NOMO-1 treated with DMSO at 0.1 percent for 48 hours (cell line): ENCODE data around the gene PURA.
"Not testable (repeated sequence)": the region's sequence is repeated elsewhere in the genome, so short reads cannot be mapped to it uniquely, and the experiment has no call there.

Experiments
- DNase-seq: peaks from one replicate; lab custom pipeline; 2025; ENCODE audit not compliant: unreplicated experiment; lab: John Stamatoyannopoulos, UW

The PURA gene

GRCh38 chr5:140134277-140134935 is 20.5 kb downstream of the PURA start:
- DNase-seq = no peak

GRCh38 chr5:140135127-140135526 is 21.2 kb downstream of the PURA start:
- DNase-seq = no peak

GRCh38 chr5:140136624-140137023 is 22.7 kb downstream of the PURA start:
- DNase-seq = no peak

- no peak for DNase-seq
Observed at GRCh38 chr5:140140435-140140834, 26.5 kb downstream of the PURA start.

- no peak for DNase-seq
Observed at GRCh38 chr5:140141241-140141640, 27.3 kb downstream of the PURA start.

GRCh38 chr5:140142246-140142645 is 28.3 kb downstream of the PURA start:
- no peak for DNase-seq

- DNase-seq = no peak
Observed at GRCh38 chr5:140142856-140143255, 28.9 kb downstream of the PURA start.

GRCh38 chr5:140143521-140144258 is 29.8 kb downstream of the PURA start:
- no peak for DNase-seq

- no peak for DNase-seq
Observed at GRCh38 chr5:140145256-140145655, 31.3 kb downstream of the PURA start.

- peak; percentile 63 for DNase-seq
Observed at GRCh38 chr5:140145818-140146522, 32.1 kb downstream of the PURA start.

- no peak for DNase-seq
Observed at GRCh38 chr5:140146523-140146842, 32.6 kb downstream of the PURA start.

GRCh38 chr5:140147460-140147859 is 33.6 kb downstream of the PURA start:
- DNase-seq = no peak

GRCh38 chr5:140148508-140148907 is 34.6 kb downstream of the PURA start:
- DNase-seq = no peak

GRCh38 chr5:140150201-140150600 is 36.3 kb downstream of the PURA start:
- DNase-seq = no peak

GRCh38 chr5:140151144-140152021 is 37.5 kb downstream of the PURA start:
- DNase-seq = no peak

GRCh38 chr5:140152022-140152999 is 38.4 kb downstream of the PURA start:
- DNase-seq = no peak

GRCh38 chr5:140153255-140153654 is 39.3 kb downstream of the PURA start:
- DNase-seq = no peak

- DNase-seq = no peak
Observed at GRCh38 chr5:140153905-140154304, 40.0 kb downstream of the PURA start.

GRCh38 chr5:140154710-140155381 is 40.9 kb downstream of the PURA start:
- DNase-seq = not testable (repeated sequence)
